ENCODE measurements around the gene MAST1. TPM values are rescaled to one million over a fixed set of nuclear protein-coding genes. Genes with fewer than 3 reads are reported as not detected.
A peak's percentile ranks its signal among the peaks of the same experiment; 100 is the strongest.

MAST1 gene
- total RNA-seq, 1 experiment from 2014 or later, result 11.2 TPM

- intact Hi-C loops (cut with micrococcal nuclease), result no loop called here
- Histone ChIP-seq H3K36me3 (ENCODE audit: low read depth, low read length) (no peaks in the 10 kb centered on the region), H2AFZ (ENCODE audit: low read length) (peak within 1 kb of the TSS; percentile 68), H3K4me2 (ENCODE audit: low read length) (peak within 1 kb of the TSS; percentile 83), H3F3A (ENCODE audit: low read length, unreplicated experiment) (peaks cover 4% of the 10 kb centered on the region), H3K27ac (ENCODE audit: low read length) (no peak within 1 kb of the TSS), H3K9me2 (replicated peaks; ENCODE audit: low read length) (no peaks in the 10 kb centered on the region), H3K4me3 (ENCODE audit: low read length) (peak within 1 kb of the TSS; percentile 71), H3K4me1 (ENCODE audit: insufficient read depth, low read length) (peaks cover 17% of the 10 kb centered on the region), H4K20me1 (ENCODE audit: low read length) (no peaks in the 10 kb centered on the region), H3K9me3 (ENCODE audit: low read length) (no peaks in the 10 kb centered on the region), H3K79me2 (ENCODE audit: low read length) (no peaks in the 10 kb centered on the region), H3K27me3 (ENCODE audit: low read length) (peaks cover 11% of the 10 kb centered on the region), H3K9ac (ENCODE audit: low read length) (no peak within 1 kb of the TSS)
- BruUV-seq (replicated peaks), result no TSS peak
- ChIA-PET POLR2A (ENCODE audit: unreplicated experiment) (no interaction called here), CTCF (no interaction called here)
- no peak for TF ChIP-seq EZH2 (IDR thresholded peaks at IDR 0.05; ENCODE audit: low read length, unreplicated experiment)
- ATAC-seq, result no peak
- peak; percentile 35 for DNase-seq
Measured at GRCh38 chr19:12834566-12834943, 3.8 kb upstream of the MAST1 start, which contains the start of gene RTBDN. Gene RTBDN (minus strand): TSS chr19:12834579. CDS start chr19:12829979, 4,600 bp downstream.

- Histone ChIP-seq H3K27ac (ENCODE audit: low read length) (no peak overlapping the region), H3K9ac (ENCODE audit: low read length) (no peak overlapping the region), H3K9me2 (replicated peaks; ENCODE audit: low read length) (no peaks in the 10 kb centered on the region)
Measured at GRCh38 chr19:12834976-12835757, 3.1 kb upstream of the MAST1 start.

GRCh38 chr19:12836529-12836863 lies 1.8 kb upstream of the MAST1 start:
- ATAC-seq, result no peak
- no peak overlapping the region for H3K9ac ChIP-seq (ENCODE audit: low read length)
- H3K4me3 ChIP-seq (ENCODE audit: low read length), result no peak overlapping the region
- TF ChIP-seq EZH2 (IDR thresholded peaks at IDR 0.05; ENCODE audit: low read length, unreplicated experiment) (no peak), EZH2phosphoT487 (IDR thresholded peaks at IDR 0.05; ENCODE audit: borderline replicate concordance, low read length) (no peak)
- H3K4me2 ChIP-seq (ENCODE audit: low read length), result peak overlapping the region; percentile 78; the same call in 1 of the 2 replicates
- peaks cover 10% of the 10 kb centered on the region for H3F3A ChIP-seq (ENCODE audit: low read length, unreplicated experiment)
- CTCF ChIA-PET, result interaction anchor here (0.7 kb wide), 1 partner anchor 41 kb away, joined by 3 read pairs; no protein-coding TSS in a partner anchor
- peaks cover 4% of the 10 kb centered on the region for H3K79me2 ChIP-seq (ENCODE audit: low read length)
- POLR2A ChIA-PET (ENCODE audit: unreplicated experiment), result no interaction called here
- no peaks in the 10 kb centered on the region for H3K9me2 ChIP-seq (replicated peaks; ENCODE audit: low read length)
- DNase-seq, result no peak
- H3K4me1 ChIP-seq (ENCODE audit: insufficient read depth, low read length), result peaks cover 17% of the 10 kb centered on the region
- H4K20me1 ChIP-seq (ENCODE audit: low read length), result 0 out of 2 replicates have a peak, but pooled peaks cover 4% of the 10 kb centered on the region
- no peak overlapping the region for H3K27ac ChIP-seq (ENCODE audit: low read length)
- peaks cover 11% of the 10 kb centered on the region for H3K27me3 ChIP-seq (ENCODE audit: low read length)
- no peaks in the 10 kb centered on the region for H3K9me3 ChIP-seq (ENCODE audit: low read length)
- intact Hi-C loops (cut with micrococcal nuclease), result loop anchor here (5.0 kb wide), 1 partner anchor 34 kb away; the partner anchor contains the start of genes PRDX2 and THSD8
- BruUV-seq (replicated peaks), result no TSS peak
- no peak overlapping the region for H2AFZ ChIP-seq (ENCODE audit: low read length)
- H3K36me3 ChIP-seq (ENCODE audit: low read depth, low read length), result no peaks in the 10 kb centered on the region

More at GRCh38 chr19:12834976-12835757, 3.1 kb upstream of the MAST1 start:
- ChIA-PET CTCF (no interaction called here), POLR2A (ENCODE audit: unreplicated experiment) (no interaction called here)
- ATAC-seq (0 out of 2 replicates have a peak, but pooled peaks have one; percentile 8), DNase-seq (peak; percentile 64)
- BruUV-seq (replicated peaks), result no TSS peak
- TF ChIP-seq EZH2 (IDR thresholded peaks at IDR 0.05; ENCODE audit: low read length, unreplicated experiment) (no peak), CTCF (conservative IDR thresholded peaks at IDR 0.05; ENCODE audit: low read depth, low read length) (no peak), EZH2phosphoT487 (IDR thresholded peaks at IDR 0.05; ENCODE audit: borderline replicate concordance, low read length) (no peak)
- Histone ChIP-seq H3K9me3 (ENCODE audit: low read length) (no peaks in the 10 kb centered on the region), H3K4me2 (ENCODE audit: low read length) (peak overlapping the region; percentile 83), H3K36me3 (ENCODE audit: low read depth, low read length) (no peaks in the 10 kb centered on the region), H3K4me3 (ENCODE audit: low read length) (peak overlapping the region; percentile 71; the same call in 1 of the 2 replicates), H3K4me1 (ENCODE audit: insufficient read depth, low read length) (peaks cover 17% of the 10 kb centered on the region), H4K20me1 (ENCODE audit: low read length) (no peaks in the 10 kb centered on the region), H2AFZ (ENCODE audit: low read length) (peak overlapping the region; percentile 64), H3K79me2 (ENCODE audit: low read length) (no peaks in the 10 kb centered on the region), H3K27me3 (ENCODE audit: low read length) (peaks cover 11% of the 10 kb centered on the region), H3F3A (ENCODE audit: low read length, unreplicated experiment) (peaks cover 4% of the 10 kb centered on the region)
- intact Hi-C loops (cut with micrococcal nuclease), result loop anchor here (5.0 kb wide), 1 partner anchor 33 kb away; the partner anchor contains the start of genes PRDX2 and THSD8

Measured in PC-3 (cell line).